Non-pigmented ciliary epithelial cell (primary cell): ENCODE data around the gene ALPL.

Source experiments
- DNase-seq: peaks from one replicate; pipeline ENCODE4 v3.0.0-alpha.2; 2010; ENCODE audit warnings: low read depth

Gene ALPL

DNA sequence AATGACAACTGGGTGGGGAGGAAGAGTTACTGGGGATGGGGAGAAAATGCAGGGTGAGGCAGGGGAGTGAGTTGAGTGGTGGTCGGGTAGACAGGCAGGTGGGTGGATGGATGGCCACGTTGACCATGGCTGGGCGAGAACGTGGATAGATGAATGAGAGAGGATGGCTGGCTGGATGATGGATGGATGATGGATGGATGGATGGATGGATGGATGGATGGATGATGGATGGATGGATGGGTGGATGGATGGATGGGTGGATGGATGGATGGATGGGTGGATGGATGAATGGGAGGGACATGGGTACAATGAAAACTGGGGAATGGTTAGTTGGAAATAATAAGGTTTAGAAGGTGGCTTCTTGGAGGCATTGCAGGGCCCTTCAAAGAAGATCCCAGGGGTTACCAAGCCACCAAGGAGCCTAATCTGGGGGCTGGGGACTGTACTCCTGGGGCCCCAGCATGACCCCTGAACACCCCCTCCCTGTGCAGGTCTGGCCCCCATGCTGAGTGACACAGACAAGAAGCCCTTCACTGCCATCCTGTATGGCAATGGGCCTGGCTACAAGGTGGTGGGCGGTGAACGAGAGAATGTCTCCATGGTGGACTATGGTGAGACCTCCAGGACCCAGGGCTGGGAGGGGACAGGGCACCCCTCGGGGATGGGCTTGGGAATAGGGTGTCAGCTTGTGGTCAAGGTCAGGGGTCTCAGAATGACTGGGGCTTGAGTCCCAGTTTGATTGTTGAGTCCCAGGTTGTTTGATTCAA, 67.0 kb downstream of the ALPL start:
- no peak for DNase-seq

DNA sequence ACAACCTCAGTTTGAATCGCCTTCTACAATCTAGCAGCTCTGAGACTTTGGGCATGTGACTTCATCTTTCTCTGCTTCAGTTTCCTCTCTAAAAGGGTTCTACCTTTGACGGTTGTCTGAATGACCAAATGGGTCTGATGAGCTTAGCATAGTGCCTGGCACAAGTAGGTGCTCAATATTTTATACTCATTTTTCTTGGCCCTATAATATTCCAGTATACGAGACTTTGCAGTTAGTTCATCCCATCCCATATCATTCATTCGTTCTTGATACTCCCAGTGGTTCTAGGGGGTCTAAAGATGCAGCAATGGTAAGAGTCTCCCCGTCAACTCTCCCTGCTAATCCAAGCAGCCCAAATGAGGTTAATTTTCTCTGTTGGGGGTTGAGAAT, 67.6 kb downstream of the ALPL start:
- DNase-seq, result no peak

DNA sequence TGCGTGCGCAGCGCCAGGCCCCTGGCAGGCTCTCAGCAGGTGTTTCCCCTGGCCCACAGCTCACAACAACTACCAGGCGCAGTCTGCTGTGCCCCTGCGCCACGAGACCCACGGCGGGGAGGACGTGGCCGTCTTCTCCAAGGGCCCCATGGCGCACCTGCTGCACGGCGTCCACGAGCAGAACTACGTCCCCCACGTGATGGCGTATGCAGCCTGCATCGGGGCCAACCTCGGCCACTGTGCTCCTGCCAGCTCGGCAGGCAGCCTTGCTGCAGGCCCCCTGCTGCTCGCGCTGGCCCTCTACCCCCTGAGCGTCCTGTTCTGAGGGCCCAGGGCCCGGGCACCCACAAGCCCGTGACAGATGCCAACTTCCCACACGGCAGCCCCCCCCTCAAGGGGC, 68.1 kb downstream of the ALPL start:
- DNase-seq, result no peak

DNA sequence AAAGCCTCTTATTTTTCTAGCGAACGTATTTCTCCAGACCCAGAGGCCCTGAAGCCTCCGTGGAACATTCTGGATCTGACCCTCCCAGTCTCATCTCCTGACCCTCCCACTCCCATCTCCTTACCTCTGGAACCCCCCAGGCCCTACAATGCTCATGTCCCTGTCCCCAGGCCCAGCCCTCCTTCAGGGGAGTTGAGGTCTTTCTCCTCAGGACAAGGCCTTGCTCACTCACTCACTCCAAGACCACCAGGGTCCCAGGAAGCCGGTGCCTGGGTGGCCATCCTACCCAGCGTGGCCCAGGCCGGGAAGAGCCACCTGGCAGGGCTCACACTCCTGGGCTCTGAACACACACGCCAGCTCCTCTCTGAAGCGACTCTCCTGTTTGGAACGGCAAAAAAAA, 68.7 kb downstream of the ALPL start:
- no peak for DNase-seq

DNA sequence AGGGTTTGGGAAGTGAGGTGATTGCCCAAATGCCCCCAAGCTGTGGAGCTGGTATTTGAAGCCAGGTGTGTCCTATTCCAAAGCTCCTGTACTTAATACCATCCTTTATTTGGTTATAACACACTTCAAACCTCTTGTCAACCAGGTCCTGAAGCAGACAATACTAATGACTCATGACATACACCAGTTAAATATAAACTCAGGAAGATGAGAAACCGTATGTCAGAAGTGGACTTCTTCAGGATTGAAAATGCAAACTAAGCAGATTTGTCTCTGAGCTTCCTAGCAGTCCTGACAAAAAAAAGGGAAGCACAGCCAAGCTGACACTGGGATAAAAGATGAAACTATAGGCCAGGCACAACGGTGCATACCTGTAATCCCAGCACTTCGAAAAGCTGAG, 70.6 kb downstream of the ALPL start:
- DNase-seq, result no peak

DNA sequence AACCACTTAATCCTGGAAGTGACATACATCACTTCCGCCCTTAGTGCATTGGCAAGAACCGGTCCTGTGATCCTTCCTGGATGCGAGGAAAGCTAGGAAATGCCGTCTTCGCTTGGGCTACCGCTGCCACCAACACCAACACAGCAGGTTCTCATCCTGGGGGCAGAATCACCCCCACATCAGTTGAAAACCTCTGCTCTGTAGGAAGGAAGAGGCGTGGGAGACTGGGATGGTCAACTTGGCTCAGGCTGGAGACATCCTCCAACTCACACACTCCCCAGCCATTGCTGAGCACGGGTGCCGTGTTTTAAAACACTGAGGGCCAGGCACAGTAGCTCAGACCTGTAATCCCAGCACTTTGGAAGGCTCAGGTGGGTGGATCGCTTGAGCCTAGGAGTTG, 74.9 kb downstream of the ALPL start:
- DNase-seq, result no peak

DNA sequence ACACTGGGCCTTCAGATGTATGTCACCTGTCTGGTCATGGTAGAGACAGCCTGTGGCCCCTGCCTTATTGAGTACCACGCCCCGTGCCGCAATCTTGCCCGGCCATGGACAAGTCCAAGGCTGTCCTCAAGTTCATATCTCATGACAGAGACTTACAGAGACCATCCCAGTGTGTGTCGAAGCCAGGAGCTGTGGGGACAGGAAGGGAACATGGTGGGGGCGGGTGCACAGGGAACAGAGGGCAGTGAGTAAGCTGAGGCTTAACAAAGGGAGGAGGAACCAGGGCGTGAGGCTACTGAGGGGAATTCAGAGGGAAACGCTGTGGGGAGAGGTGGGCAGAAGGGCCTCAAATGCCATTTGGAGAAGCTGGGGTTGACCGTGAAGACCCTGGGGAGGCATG, 75.8 kb downstream of the ALPL start:
- no peak for DNase-seq

DNA sequence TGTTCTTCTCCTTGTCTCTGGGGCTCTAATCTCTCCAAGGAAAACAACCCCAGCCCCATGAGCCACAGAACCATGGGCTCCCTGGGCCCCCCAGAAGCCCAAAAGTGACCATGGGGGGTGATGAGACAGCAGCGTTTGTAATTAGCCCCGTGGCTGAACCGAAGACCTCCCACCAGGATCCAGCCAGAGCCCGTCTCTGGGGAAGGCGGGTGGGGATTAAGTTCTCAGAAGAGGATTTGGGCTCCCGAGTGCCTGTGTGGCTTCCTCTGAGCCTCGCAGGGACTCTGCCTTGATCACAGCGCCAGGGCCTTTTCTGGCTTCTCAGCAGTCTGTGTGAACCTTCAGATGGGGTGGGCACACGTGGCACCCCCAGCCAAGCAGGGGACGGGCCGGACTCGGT, 77.0 kb downstream of the ALPL start:
- DNase-seq, result no peak

DNA sequence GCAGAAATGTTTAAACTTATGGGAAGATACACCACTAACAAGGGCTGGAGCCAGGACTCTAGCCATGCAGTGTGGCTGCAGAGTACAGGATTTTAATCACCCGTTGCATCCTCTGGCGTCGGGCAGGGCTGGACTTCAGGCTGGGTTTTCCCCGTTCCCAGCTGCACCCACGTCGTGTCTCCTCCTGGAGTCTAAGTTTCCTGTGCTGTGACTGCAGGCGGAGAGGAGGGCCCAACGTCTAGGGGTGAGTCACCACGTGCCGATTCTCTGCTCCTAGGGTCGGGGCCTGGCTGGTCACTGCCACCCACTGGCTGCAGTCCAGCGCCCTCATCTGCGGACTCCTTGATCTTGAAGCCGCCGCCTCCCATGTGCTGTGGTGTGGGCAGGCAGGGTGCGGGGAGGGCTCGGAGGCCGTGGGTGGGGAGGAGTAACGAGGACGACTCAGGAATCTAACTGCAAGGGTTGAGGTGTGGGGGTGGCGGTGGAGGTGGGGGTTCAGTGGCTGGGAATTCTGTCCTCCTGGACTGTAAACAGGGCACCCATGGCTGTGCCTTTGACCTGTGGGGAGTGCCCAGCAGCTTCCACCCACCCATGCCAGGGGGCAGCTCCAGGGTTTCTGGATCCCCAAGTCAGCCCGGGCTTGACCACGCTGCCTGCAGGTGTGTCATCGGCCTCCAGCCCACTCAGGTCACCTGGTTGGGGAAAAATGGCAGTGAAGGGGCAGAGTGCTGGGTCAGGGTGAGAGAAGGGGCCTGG, 77.8 kb downstream of the ALPL start:
- DNase-seq, result peak; percentile 58

DNA sequence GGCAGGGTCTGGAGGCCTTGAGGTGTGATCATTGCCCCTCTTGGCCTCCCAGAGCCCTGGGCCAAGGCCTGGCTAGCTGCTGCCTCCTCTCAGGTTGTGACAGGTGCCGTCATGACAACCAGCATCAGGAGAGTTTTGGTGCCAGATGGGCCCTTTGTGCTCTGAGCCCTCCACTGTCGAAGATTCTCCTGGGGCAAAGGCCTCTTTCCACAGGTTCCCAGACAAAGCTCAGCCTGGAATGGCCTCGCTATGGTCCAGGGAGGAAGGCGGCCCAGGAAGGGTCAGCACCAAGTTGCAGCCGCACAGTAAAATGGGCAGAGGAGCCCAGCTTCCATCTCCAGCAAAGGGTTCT, 78.4 kb downstream of the ALPL start:
- no peak for DNase-seq

DNA sequence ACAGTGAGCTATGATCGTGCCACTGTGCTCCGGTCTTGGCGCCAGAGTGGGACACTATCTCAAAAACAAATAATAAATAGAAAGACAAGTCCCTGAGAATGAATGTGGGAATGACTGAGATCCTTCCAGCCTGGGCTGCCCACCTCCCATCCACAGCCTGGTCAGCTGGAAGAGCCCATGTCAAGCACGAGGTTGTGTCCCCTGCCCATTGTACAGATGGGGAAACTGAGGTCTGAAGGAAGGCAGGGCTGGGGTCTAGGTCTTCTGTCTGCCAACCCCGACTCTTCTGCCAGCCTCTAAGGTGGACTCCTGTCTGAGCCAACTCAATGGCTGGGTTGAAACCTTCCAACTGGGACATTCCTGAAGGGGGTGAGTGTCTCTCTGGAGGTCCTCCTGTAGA, 80.4 kb downstream of the ALPL start:
- DNase-seq, result no peak

DNA sequence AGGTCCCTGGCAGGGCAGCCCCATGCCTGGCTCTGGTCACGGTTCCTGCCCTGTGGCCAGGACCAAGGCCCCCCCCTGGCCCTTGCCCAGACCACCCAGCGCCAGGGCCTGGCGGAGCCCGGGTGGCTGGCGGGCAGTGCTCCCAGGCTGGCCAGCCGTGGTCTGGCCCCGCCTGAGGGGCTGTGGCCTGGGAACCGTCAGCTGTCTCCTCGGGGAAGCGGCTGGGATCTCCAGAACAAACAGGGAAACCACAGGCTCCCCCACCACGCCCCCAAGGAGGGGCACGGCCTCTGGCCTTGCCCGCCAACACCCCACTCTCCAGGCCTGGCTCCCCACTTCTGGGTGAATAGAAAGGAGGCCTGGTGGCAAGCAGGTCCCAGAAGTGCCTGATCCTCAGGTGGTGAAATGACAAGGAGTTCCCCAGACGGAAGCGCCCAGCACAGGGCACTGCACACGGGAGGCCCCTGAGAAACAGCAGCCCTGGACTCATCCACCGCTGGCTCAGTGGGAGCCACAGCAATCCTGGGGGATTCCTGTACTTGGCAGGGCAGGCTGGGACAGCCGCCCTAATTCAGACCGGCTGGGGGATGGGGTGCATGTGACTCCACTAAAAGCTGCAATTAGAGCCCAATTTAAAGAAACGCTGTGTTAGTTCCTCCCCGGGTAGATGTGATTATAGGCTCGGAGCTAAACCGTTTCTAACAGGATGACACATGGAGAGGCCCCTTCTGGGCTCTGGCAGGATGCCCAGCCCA, 81.1 kb downstream of the ALPL start:
- no peak for DNase-seq

DNA sequence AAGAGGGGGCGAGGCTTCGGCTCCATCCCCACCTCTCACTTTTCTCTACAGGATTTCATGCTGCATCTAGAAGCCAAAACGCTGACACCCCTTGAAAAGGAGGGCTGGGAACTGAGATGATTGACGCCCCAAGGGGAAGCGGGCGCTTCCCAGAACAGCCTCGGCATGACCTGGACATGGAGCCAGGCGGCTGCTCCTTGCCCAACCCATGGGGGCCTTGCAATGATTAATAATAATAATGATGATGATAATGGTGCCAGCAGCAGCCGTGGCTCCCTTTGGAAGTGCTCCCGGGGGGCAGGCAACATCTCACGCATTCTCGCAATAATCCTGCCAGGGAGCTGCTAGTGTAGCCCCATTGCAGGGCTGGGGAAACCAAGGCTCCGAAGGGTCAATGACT, 81.7 kb downstream of the ALPL start:
- no peak for DNase-seq

DNA sequence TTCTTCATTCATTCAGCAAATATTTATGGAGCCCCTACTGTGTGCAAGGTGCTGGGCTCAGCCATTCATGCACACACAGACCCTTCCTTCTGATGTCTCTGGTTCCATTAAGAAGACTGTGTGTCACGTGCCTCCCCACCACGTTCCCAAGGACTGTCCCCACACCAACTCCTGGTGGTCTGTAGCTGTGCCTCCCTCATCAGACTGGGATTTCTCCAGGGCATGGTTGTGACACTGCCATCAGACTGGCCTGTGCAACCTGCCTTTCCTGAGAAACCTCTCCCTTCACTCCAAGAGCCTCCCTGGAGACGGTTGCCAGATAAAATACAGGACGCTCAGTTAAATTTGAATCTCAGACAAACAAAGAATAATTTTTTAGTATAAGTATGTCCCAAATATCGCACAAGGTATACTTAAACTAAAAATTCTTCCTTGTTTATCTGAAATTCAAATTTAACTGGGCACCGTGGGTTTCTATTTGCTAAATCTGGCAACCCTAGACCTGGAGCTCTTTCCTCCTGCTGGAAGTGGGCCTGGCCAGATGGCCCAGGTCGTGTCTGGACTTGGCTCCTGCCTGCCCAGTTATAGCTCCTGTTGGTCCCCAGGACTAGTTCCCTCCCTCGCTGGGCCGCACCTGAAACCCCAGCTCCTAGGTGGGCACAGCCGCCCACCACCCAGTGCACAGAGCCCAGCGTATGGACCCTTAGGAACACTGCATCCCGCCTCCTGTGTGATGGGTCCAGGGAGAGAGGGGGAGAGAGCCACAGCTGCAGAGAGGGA, 83.1 kb downstream of the ALPL start:
- DNase-seq, result no peak

DNA sequence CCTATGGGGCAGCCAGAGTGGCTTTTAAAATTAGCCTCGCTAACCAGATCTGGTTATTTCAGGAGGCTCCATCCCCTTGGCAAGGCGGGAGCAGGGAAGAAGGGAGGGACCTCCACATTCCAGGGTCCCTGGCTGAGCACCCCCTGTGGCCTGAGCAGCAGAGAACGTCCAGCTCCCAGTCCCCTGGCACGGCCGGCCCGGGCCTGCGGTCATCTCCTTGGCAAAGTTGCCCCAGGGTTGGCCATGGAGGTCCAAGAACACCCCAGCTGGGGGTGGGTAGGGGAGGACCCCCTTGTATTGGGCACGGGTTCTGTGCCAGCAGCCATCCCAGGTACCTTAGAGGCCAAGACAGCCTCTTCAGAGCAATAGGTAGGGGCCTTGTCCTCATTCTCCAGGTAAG, 84.0 kb downstream of the ALPL start:
- DNase-seq, result no peak

DNA sequence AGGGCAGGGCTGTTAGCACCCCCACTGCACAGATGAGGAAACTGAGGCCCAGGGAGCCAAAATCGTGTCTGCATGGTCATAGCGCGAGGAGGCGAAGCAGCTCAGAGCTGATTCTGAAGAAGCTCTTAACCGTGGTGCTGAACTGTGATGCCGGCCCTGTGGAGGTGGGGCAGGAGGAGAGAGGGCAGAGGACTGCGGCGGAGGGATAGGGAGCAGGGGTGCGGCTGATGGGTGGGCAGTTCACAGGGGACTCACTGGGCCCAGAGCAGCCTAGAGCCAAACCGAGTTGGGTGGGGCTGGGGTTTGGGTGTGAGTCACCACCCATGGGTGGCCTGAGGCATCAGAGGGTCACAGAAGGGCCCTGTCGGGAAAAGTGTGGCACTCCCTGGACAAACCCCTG, 85.3 kb downstream of the ALPL start:
- no peak for DNase-seq

DNA sequence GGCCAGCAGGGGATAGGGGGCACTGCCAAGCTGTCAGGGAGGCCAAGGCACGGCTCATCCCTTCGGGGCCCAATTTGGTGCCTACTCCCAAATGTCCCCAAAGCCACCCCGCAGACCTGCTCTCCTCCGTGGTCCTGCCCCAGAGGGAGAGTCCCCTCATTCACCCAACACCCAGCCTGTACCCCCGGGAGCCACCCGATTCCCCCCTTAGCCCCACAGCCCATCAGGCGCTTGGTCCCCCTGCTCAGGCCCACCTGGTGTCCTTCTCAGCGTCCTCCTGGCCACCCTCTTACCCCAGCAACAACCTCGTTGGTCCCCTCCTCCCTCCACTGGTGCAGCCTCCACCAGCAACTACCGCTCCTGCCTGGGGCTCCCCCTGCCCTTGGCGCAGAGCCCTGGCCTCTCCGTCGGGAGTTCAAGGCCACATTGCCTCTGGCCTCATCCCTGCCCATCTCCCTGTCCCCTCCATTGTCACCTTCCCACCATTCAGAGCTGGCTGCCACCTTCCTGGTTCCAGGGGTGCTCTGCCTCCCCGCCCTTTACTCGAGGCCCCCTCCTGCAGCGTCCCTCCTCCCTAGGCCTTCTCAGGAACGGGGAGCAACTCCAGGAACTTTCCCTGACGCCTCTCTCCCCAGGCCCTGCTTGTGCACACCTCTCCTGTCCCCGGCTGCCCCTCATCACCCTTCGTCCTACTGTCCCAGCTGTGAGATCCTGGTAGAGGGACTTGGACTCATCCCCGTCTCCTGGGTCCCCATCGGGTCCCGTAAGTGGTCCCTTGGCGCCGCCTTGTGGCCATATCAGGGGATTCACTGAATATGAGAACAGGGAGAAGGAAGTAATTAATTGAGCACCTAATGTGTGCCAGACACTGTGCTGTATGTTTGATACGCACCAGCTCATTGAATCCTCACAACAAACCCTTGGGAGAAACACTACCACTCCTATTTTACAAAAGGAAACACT, 86.0 kb downstream of the ALPL start:
- DNase-seq, result no peak

DNA sequence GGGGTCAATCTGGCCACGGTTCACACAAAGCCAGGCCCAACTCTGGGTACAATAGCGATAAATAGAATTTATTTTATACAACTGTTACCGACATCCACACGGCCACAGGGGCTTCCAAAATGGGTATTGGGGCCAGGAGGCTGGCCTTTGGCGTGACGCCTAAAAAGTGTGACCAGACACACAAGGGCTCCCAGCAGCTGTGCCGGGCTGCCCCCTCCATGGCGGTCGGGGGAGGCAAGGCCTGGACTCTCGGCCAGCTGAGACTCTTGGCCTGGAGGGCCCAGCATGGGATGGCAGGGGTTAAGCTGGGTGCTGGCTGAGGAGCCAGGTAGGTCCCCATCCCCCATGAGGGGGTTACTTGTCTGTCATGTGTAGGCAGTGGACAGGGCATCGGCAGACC, 87.0 kb downstream of the ALPL start:
- DNase-seq, result no peak

DNA sequence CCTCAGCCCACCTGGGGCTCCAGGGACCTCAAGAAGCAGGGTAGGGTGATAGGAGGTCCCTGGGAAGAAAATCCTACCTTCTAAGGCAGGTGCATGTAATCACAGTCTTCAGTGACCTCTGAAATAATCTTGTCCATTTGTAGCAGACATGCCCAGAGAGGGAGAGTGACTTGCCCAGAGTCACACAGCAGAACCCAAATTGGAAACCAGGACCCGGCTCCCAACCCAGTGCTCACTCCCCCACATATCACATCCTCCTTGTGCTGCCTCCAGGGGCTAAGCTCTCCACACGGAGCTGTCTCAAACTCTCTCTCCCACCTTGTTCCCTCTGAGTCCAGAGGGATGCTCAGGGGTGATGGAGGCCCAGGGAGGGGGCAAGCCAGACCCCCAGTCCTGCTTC, 87.4 kb downstream of the ALPL start:
- no peak for DNase-seq

DNA sequence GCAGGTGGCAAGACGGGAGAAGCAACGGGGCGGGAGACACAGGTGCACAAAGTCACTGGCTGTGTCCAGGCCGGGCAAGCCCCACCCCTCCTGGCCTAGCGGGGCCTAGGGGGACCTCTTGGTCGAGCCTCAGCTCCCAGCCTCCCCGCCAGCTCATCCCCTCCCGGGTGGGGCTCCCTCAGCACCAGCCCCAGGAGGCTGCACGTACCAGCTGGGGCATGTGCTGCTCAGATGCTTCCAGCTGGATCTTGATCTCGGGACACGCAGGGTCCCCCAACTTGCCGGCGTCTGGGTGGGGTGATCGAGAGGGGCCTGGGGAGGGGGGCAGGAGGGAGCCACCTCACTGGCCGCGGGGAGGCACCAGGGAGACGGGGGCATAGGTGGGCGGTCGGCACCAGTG, 88.5 kb downstream of the ALPL start:
- no peak for DNase-seq

DNA sequence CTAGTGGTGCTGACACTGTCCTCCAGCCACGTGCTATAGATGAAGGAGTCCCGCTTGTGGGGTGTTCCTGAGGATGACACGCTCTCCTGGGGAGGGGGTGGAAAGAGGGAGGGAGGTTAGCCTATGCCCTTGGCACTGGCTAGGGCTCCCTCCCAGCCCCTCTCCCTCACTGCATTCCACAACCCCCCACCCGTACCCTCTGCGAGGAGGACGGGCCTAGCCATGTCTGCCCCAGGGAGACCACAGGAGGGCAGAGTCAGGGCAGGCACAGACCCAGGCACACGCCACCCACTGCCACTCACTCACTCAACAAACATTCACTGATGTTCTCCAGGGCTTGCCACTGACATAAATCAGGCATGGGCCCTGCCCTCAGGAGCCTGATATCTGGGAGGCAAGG, 89.2 kb downstream of the ALPL start:
- no peak for DNase-seq
